GM21423 (cell line): Measurements from ENCODE around the gene STX12.
"Not testable (repeated sequence)": the region's sequence is repeated elsewhere in the genome, so short reads cannot be mapped to it uniquely, and the experiment has no call there.

Source experiments
- ATAC-seq: cut with Tn5 transposase; IDR thresholded peaks from one replicate; pipeline ENCODE4 v1.9.1; 2021; ENCODE audit warnings: mild to moderate bottlenecking, moderate library complexity; ENCODE audit not compliant: unreplicated experiment

The STX12 gene

DNA sequence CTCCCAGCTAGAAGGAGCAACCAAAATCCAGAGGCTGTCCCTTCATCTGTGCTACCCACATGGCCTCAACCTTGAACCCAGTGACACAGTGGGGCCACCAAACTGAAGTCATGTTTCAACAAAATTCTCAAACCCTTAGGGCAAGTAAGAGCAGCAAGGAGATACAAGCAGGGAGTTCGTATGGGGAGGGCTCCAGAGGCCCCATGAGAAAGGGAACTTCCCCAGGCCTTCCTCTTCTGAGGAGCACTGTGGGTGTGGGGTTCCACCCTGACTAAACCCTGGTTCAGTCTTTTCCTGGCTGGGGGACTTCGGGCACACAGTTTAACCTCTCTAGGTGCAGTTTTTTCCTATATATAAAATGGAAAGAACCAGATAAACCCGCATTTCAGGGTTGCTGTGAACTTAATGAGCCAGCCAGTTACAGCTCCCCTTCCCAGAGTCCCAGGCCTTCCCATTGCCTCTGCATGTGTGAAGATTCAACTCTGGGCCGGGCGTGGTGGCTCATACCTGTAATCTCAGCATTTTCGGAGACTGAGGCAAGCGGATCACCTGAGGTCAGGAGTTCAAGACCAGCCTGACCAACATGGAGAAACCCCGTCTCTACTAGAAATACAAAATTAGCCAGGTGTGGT is 91.4 kb downstream of the STX12 start:
- no peak for ATAC-seq

GRCh38 chr1:27865821-27866220 is 92.8 kb downstream of the STX12 start:
- ATAC-seq: no peak

DNA sequence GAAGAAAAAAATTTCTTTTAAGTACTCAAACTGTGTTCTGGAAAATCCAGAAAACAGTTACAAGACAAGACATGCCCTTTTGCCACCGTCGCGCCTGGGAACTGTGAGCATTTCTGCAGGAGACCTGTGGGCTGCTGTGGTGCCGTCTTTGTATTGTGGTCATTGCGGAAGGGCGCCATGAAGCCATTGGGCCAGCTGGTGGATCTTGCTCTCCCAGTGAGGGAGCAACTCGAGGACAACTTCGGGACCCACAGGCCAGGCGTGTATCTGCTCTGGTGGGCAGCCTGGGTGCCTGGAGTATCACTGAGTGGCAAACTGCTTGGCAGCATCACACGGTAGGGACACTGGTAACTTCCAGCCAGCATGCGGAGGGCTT is 95.5 kb downstream of the STX12 start:
- no peak for ATAC-seq

GRCh38 chr1:27868932-27869718 is 96.1 kb downstream of the STX12 start:
- ATAC-seq: peak; percentile 43

DNA sequence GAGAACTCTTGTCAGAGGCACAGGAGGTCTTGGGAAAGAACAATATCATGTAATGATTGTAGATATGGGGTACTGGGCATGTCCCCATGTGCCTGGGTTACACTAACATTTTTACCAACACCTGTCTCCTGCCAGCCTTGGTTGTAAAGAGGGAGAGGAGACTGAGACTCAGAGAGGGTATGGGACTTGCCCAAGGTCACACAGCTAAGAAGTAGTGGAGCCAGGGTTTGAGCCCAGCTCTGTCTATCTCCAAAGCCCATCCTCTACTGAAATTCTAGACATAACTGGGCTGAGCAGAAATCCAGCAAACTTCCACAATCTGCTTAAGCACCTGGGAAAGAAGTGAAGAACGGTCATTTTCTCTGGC is 96.7 kb downstream of the STX12 start:
- no peak for ATAC-seq

DNA sequence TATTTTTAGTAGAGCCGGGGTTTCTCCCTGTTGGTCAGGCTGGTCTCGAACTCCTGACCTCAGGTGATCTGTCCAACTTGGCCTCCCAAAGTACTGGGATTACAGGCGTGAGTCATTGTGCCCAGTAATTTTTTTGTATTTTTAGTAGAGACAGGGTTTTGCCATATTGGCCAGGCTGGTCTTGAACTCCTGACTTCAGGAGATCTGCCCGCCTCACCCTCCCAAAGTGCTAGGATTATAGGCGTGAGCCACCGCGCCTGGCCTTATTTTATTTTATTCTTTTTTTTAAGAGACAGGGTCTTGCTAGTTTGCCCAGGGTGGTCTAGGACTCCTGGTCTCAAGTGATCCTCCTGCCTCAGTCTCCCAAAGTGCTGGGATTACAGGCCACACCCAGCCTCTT is 98.1 kb downstream of the STX12 start:
- not testable (repeated sequence) for ATAC-seq

DNA sequence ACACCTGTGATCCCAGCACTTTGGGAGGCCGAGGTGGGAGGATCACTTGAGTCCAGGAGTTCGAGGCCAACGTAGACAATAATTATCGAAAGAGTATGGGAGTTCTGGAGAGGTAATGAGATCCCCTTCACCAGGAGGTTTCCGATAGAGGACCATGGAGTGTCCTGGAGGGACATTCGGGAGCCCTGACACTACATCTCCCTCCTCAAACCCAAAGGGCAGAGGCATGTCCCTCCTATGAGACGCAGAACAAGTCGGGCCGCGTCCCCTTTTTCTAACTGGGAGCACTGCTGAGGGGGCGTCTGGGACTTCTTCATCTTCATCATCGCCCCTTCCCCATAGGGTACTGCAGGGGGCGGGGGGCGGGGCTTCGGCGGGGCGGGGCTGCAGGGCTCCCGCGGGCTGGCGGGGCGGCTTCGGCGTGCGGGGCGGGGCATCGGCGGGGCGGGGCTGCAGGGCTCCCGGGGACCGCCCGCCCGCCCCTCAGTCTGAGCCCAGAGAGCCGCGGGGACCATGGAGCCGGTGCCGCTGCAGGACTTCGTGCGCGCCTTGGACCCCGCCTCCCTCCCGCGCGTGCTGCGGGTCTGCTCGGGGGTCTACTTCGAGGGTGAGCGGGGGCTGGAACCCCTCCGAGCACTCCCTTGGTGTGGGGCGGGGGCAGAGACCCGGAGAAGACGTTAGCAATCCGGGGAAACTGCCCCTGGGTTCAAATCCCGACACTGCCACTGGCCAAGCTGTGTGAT is 99.2 kb downstream of the STX12 start, which contains the start of gene THEMIS2:
Gene THEMIS2 (plus strand): TSS at position 486 of the 743 bp plus-strand sequence. CDS start 28 bp downstream, at position 514.
- ATAC-seq: peak; percentile 29

DNA sequence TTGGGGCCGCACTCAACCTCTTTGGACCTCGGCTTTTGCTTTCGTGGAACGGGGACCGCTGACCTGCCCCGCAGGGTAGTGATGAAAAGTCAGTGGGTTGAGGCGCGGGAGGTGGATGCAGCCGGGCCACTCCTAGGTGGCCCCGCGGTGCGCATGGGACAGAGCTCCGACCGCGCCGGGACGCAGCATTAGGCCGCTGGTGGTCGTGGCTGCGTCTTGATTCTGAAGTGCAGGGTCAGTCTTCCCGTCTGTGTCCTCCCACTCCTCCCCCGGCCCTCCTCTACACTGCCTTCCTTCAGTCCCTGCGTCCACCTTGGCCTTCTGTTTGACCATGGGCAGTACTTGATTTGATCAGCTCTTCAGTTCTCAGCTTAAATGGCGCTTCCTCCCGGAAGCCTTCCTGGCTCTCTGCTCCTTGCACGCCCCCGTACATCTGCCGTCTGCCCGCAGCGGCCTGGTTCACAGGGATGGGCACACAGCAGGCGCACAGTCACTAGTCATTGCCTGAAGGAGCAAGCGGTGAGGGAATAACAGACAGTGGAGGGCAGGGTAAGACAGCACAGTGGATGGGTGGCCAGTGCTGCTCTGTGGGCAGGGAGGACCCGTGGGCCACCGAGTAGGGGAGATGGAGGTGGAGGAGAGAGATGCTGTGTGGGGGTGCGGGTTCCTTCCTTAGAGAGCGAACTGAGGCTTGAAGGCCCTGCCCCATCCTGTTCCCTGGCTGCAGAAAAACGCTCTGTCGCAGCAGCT is 100.0 kb downstream of the STX12 start:
- no peak for ATAC-seq

DNA sequence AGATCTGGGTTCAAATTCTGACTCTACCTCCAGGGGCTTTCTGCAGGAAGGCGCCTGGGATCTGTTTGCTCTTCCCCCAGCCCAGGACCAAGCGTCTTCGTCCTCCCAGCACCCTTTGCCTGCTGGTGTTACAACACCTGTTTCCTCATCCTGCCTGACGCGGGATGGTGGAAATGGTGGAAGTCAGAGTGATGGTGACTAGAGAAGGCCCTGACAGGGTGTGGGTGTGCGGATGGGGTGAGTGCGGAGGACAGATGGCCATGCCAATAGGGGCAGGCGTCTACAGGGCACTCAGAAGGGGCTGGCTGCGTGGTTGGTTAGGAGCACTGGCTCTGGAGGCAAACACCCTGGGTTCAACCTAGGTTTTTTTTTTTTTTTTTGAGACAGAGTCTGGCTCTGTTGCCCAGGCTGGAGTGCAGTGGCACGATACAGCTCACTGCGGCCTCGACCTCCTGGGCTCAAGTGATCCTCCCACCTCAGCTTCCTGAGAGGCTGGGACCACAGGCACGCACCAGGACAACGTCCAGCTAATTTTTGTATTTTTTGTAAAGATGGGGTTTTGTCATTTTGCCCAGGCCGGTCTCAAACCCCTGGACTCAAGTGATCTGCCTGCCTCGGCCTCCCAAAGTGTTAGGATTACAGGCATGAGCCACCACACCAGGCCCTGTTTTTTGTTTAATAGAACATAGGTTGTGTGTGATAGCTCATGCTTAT is 100.8 kb downstream of the STX12 start:
- no peak for ATAC-seq
